Peyer's patch (tissue), 4 donors: ENCODE results near the gene FOXD2.

Source experiments
- POLR2A ChIP-seq, 2 donors: fragments of 450-650 bp; IDR thresholded peaks; one replicate each; pipeline ENCODE4 v1.5.1; 2017; ENCODE audit warnings: antibody characterized with exemption in 2 of 2, mild to moderate bottlenecking in 2 of 2, moderate library complexity in 2 of 2
- TF ChIP-seq, protein P1 (sequence below), 6 experiments: fragments of 450-650 bp in 4 of 6; fragments of 200-600 bp in 2 of 6; sonication (generic) in 1 of 6; IDR thresholded peaks; one replicate each; pipeline ENCODE4 v1.5.1; 2017 to 2019; ENCODE audit warnings: antibody characterized with exemption in 6 of 6, mild to moderate bottlenecking in 3 of 6, moderate library complexity in 1 of 6

DNA sequence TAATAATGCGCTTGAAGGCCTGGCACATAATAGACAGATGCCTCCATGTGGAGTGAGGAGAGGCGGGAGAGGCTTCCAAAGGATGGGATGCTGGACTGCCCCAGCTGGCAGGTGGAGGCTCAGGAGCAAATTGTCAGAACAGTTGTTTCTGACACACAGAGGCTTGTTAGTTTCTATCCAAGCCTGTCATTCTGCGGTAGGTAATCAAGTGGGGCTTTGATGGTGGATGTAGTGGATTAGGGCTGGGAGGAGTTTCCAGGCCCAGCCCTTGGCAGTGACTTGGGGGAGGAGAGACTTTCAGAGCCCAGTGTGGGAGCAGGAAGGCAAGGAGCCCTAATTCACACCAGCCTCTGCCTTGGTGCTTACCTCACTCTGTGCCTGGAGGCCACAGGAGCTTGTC lies 44.1 kb downstream of the FOXD2 start:
- TF ChIP-seq, protein P1, sequence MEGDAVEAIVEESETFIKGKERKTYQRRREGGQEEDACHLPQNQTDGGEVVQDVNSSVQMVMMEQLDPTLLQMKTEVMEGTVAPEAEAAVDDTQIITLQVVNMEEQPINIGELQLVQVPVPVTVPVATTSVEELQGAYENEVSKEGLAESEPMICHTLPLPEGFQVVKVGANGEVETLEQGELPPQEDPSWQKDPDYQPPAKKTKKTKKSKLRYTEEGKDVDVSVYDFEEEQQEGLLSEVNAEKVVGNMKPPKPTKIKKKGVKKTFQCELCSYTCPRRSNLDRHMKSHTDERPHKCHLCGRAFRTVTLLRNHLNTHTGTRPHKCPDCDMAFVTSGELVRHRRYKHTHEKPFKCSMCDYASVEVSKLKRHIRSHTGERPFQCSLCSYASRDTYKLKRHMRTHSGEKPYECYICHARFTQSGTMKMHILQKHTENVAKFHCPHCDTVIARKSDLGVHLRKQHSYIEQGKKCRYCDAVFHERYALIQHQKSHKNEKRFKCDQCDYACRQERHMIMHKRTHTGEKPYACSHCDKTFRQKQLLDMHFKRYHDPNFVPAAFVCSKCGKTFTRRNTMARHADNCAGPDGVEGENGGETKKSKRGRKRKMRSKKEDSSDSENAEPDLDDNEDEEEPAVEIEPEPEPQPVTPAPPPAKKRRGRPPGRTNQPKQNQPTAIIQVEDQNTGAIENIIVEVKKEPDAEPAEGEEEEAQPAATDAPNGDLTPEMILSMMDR (IDR thresholded peaks at IDR 0.05) = no peak
- no peak for TF ChIP-seq POLR2A (IDR thresholded peaks at IDR 0.05)
